GM21825 (cell line): ENCODE data around the gene NKX3-2.

Experiments used
- ATAC-seq: cut with Tn5 transposase; IDR thresholded peaks from one replicate; pipeline ENCODE4 v1.9.1; 2021; ENCODE audit warnings: mild to moderate bottlenecking, moderate library complexity; ENCODE audit not compliant: unreplicated experiment

The NKX3-2 gene

DNA sequence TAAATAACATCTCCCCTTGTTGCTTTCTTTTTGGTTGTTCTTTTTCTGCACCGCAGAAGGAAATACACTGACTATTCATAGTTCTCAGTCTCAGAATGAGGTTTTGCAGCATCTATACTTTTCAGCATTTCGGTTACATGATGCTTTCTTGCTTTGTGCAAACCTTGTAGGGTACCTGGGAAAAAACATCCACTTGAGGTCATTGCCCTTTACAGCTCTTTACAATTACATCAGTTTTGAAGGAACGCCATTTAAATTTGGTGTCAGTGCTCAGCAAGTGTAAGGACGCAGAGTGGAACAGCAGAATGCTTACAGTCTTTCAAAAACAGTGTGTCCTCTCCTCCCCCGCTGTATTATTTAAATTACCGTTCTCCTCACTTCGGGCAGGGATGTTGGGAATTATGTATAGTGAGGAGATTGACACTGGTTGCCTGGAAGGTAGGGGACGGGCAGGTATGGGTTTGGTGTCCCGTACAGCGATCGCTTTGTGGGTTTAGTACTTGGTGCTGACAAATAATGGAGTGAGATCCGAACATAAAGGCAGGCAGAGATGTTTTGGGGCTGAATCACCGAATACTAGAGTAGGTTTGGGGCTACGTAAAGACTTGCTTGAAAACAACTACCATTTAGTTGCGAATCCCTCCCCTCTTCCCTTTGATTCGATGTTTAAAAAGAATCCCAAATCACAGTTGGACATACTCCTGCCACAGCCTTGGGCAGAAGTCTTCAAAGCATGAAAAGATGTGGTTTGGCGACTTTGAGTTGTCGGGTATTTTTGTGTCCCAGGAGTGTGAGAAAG is 2.0 kb upstream of the NKX3-2 start:
- no peak for ATAC-seq

GRCh38 chr4:13545394-13545808 is 1.1 kb upstream of the NKX3-2 start:
- no peak for ATAC-seq

- peak; percentile 43 for ATAC-seq
Measured at GRCh38 chr4:13544606-13545393, 492 bp upstream of the NKX3-2 start.

- no peak for ATAC-seq
Measured at GRCh38 chr4:13543032-13543838, 1.1 kb downstream of the NKX3-2 start.

DNA sequence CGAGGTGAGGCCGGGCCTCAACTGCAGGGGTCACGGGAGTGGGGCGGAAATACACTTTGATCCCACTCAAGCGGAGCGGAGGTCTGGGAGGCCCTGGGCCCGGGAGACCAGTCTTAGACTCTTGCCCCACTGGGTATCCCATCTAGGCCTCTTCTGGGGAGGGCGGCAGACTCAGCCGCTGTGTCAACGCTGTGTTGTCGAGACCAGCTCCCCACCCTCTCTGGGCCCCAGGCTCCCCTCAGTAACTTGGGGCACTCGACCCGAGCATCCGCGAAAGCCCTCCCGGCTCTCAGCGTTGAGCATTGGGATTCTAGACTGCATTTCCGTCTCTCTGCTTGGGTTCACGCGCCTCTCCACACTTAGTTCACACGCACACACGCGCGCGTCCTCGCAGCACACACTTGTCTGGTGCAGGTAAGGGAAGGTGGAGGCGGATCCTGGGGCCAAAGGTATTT is 1.7 kb downstream of the NKX3-2 start:
- ATAC-seq = no peak

DNA sequence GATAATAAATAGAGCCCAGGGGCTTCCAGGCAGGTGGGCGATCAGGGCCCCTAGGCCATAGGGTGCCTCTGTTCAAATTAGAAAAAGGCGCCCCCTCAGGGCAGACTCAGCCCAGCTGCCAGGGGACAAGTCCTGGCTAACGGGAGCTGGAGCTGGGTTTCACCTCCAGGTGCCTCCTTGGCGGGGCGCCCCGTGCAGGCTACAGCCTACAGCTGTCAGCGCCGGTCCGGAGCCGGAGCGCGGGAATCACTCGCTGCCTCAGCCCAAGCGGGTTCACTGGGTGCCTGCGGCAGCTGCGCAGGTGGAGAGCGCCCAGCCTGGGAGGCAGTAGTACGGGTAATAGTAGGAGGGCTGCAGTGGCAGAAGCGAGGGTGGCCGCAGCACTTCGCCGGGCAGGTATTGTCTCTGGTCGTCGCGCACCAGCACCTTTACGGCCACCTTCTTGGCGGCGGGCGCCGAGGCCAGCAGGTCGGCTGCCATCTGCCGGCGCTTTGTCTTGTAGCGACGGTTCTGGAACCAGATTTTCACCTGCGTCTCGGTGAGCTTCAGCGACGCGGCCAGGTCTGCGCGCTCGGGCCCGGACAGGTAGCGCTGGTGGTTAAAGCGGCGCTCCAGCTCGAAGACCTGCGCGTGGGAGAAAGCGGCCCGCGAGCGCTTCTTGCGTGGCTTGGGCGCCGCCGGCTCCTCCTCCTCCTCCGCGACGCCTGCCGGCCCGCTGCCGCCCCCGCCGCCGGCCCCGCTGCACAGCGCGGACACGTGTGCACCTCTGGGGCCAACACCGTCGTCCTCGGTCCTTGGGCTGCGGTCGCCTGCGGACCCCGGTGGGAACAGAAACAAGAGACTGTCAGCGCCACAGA is 2.4 kb downstream of the NKX3-2 start:
- ATAC-seq = no peak

GRCh38 chr4:13541176-13541604 is 3.1 kb downstream of the NKX3-2 start:
- ATAC-seq = no peak

- ATAC-seq = no peak
Measured at GRCh38 chr4:13540446-13541175, 3.7 kb downstream of the NKX3-2 start.

GRCh38 chr4:13539619-13540445 is 4.5 kb downstream of the NKX3-2 start:
- no peak for ATAC-seq

- ATAC-seq = no peak
Measured at GRCh38 chr4:13539047-13539618, 5.2 kb downstream of the NKX3-2 start.

DNA sequence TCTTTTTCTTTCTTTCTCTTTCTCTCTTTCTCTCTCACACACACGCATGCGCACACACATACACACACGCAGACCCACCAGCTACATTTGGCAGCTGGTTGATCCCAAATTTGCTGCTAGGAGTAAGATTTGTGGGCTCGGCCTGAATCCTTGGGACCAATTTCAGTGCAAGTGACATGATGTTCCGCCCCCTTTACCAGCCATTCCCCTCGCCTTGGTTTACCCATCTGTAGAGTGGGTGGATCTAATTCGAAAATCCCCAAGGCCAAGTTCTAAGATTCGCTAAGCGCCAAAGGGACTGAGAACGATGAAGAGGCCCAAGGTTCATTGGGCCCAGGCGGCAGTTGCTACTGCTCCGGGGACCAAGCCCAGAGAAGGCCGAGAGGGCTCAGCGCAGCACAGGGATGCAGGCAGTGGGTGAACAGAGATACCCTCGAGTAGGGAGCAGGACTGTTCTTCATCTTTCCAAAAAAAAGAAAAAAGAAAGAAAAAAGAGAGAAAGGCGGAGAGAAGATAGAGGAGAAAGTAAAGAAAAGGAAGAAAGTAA is 5.8 kb downstream of the NKX3-2 start:
- no peak for ATAC-seq

DNA sequence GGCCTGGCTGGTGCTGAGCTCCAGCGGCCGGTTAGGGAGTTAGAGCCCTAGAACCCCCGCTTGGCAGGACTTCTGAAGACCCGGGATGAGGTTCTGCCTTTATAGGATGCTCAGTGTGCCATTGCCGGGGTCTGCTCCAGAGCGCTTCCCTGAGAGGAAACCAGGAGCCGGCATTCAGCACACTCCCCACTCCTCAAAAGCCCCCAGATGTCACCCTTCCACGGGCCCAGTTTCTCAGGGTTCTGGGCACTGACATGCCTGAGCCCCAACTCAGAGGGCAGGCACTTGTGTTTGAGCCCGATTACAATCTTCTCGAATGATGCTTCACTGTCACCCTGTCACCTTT is 6.5 kb downstream of the NKX3-2 start:
- ATAC-seq = no peak

DNA sequence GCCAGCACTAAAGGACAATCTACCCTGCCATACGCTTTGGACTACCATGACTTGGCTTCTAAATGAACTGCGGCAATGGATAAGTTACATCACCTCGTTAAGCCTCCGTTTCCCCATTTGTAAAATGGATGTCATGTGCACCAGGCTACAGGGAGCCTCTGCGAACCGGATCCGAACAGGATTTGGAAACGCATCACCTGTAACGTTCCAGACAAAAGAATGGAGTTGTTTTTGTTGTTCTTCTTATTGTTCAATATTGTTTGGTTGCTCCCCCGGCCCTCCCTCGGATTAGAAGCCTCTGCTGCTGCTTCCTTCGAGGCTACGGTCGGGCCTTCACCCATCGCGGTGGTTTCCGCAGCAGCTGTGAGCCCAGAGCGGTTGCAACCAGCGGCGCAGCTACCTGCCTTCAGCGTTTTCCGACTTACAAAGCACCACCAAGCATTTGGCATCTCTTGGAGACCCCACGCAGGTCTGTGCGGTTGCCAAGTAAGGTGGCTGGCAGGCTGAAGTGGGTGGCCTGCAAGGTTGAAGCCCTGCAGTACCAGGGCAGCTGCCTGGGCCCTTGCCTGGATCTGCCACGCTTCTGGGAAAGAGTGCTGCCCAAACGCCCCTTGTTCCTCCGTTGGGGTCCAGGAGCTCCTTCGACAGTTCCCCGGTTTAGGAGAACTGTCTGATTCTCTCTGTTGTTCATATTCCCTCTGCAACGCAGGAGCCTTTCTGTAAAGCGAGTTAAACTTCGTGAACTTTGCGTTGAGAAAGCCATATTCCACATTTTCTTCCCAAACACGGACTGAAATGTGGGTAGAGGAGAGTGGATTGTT is 7.1 kb downstream of the NKX3-2 start:
- ATAC-seq = no peak

GRCh38 chr4:13536607-13537006 is 7.7 kb downstream of the NKX3-2 start:
- no peak for ATAC-seq

- no peak for ATAC-seq
Measured at GRCh38 chr4:13535708-13536361, 8.5 kb downstream of the NKX3-2 start.

GRCh38 chr4:13535118-13535517 is 9.2 kb downstream of the NKX3-2 start:
- no peak for ATAC-seq
